T-helper 2 cell (primary cell): Measurements from ENCODE around the gene SERPINA12.

Experiments used
- DNase-seq, 5 experiments: peaks; one replicate each; pipeline versions ENCODE4 v3.0.0 to v3.0.0-alpha.2; 2012 to 2022
- total RNA-seq, 2 donors: gene quantifications; one replicate each; lab custom pipeline; 2026; lab: John Stamatoyannopoulos, UW

Gene SERPINA12, protein sequence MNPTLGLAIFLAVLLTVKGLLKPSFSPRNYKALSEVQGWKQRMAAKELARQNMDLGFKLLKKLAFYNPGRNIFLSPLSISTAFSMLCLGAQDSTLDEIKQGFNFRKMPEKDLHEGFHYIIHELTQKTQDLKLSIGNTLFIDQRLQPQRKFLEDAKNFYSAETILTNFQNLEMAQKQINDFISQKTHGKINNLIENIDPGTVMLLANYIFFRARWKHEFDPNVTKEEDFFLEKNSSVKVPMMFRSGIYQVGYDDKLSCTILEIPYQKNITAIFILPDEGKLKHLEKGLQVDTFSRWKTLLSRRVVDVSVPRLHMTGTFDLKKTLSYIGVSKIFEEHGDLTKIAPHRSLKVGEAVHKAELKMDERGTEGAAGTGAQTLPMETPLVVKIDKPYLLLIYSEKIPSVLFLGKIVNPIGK
- 0 reads per million in 2 donors for total RNA-seq

GRCh38 chr14:94509356-94509755, at the start of gene SERPINA12:
SERPINA12 (minus strand) TSS chr14:94509469; CDS start chr14:94498397, 11,072 bp downstream.
- no peak for DNase-seq

GRCh38 chr14:94558842-94559241, 49.6 kb upstream of the SERPINA12 start:
- DNase-seq = no peak

DNA sequence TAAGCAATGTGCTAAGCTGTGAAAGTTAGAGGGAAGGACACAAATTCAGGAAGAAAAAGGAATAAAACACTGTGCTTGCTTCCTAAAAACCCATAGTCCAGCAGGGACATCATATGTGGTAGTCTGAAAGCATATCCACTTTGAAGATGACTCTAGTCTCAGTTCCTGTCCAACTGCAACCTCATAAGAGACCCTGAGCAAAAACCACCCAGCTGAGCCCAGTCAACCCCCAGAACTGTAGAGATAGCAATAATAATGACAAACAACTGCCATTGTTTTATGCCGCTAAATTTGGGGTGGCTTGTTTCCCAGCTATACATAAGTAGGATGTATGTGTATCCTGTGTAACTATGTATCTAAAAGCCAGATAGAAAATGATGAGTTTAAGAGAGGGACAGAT, 48.1 kb upstream of the SERPINA12 start:
- no peak for DNase-seq

- no peak for DNase-seq
These were observed 46.7 kb upstream of the SERPINA12 start for GRCh38 chr14:94555991-94556390.

- no peak for DNase-seq
These were observed 40.8 kb upstream of the SERPINA12 start for GRCh38 chr14:94550041-94550440.

DNA sequence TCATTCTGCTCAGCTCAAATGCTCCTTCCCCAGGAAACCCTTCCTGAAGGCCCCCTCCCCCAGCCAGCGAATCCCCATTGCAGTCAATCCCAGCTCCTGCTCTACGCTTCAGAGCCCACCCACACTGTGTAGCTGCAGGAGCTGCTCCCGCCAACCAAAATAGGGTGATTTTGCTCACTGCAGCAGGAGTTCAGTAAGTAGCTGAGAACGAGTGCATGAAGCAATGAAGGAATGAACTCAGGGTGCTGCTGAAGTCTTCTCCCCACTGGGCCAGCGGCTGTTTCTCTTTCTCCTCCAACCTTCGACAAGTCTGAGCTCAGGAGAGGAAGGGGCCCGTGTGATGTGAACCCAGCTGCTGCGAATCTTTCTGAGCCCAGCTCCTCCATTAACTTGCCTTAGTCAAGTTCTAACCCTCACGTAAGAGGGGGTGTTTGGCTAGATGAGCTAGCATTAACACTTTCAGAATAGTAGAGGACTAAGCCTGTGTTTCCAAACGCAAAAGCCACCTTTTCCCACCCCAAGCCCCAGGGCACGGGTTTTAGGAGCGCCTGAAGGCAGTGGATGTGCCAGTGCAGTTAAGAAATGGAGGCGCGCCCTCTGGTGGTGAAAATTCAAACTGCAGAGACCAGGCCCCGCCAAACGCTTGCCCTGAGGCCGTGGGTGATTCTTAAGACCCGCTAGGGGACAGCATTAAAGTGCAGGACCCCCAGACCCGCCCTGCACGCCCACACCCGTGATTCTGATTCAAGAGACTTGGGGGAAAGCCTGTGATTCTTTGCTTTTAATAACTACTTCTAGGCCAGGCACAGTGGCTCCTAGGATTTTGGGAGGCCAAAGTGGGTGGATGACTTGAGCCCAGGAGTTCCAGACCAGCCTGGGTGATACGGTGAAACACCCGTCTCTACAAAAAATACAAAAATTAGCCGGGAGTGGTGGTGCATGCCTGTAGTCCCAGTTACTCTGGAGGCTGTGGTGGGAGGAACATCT, 40.0 kb upstream of the SERPINA12 start:
- peak in 4 of 5 experiments; percentile 20 to 52 (median 28) for DNase-seq

DNA sequence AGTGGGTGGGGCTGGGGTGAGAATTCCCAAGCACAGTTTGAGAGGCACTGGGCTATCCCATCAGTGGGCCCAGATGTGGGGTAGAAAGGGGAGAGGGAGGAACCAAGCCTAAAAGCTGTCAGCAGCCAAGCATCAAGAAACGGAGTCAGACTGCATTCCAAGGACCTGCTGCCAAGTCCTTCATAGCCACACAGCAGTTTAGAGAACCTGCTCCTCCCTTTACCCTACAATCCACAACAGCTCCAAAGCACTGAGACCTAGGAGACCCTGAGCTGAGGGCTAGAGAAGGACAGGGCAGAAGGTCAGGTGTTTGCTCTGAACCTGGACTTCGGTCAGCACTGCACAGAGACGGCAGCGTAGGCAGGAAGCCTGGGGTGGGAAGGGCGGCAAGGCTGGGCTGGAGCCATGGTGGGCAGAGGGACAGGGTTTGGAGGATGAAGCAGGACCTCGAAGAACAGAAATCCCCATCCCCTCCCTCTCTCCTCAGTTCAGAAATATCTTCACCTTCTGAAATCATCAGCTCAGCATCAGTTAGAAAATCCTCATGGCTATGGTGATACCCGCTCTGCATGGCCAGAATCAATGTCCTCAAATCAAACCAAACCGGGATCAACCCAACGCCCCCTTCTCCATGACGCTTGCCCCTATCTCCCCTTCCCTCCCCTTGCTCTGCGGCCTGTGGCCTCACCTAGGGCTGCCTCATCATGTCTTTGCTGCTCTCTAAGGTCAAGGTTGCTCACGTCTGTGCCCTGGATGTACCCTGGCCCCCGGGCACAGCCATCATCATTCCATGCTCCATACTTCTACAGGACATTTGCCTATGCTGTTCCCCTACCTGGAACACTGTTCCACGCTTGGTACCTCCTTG, 39.1 kb upstream of the SERPINA12 start:
- no peak for DNase-seq

- no peak for DNase-seq
These were observed 38.5 kb upstream of the SERPINA12 start for GRCh38 chr14:94547726-94548125.

DNA sequence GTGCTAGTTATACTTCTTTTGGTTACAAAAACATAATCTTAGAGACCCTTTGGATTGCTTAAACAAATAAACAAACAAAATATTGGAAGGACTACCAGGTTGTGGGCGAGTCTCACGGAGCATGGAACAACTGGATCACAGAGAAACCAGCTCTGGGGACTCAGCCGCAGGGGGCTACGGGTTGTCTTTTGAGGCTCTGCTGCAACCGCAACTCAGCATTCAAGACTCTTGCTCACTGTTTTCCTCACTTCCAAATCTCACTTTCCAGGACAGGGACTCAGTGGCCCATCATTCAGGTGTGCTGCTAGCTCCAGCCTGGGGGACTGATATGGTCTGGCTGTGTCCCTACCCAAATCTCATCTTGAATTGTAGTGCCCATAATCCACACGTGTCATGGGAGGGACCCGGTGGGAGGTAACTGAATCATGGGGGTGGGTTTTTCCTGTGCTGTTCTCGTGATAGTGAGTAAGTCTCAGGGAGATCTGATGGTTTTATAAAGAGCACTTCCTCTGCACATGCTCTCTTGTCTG, 37.9 kb upstream of the SERPINA12 start:
- no peak for DNase-seq

DNA sequence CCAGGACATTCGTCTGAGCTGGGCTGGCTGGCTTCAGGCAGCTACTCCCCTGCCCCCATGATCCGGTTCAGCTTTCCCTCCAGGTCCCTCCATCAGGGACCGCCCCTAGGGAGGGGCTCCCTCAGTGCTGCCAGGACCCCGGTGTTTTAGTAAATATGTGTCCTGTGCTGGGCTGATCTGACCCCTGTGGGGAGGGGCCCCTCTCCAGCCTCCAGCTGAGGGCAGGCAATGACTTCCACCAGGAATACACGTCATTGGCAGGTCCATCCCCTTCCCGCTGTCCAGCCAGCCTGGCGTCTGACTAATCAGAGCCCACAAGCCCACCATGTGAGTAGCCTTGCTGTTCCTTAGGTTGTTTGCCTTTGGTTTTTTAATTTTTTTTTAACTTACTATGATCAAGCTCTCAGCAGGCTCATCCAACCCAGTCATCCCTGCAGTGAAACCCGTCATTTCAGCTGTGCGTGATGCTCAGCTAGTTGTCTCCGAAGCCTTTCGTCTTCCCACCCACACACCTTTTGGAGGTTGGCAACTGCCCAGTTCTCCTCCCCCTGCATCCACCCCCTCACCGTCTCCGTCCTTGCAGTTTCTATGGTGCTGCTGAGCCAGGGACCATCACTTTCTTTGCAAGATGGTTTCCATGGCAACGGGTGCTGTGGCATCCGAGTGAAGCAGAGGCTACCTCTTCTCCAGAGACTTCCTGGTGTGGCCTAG, 36.0 kb upstream of the SERPINA12 start:
- DNase-seq = no peak

DNA sequence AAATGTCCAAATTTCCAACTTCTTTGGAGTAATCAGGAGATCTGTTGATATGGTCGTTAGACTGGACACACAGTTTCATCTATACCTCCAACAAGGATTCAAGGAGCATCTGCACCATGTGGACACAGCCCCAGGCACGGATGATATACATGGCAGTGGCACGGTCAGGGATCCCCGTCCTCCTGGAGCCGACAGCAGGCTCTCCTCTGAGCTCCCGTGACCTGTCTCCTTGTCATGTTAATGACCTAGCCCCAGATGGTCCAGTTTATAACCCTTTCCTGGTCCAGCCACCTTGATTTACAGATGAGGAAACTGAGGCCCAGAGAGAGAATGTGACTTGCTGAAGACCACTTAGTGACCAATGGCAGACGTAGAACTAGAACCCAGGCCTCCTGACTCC, 35.5 kb upstream of the SERPINA12 start:
- DNase-seq = no peak

- no peak for DNase-seq
These were observed 34.3 kb upstream of the SERPINA12 start for GRCh38 chr14:94543449-94544124.

GRCh38 chr14:94542811-94543440, 33.7 kb upstream of the SERPINA12 start:
- DNase-seq = no peak

DNA sequence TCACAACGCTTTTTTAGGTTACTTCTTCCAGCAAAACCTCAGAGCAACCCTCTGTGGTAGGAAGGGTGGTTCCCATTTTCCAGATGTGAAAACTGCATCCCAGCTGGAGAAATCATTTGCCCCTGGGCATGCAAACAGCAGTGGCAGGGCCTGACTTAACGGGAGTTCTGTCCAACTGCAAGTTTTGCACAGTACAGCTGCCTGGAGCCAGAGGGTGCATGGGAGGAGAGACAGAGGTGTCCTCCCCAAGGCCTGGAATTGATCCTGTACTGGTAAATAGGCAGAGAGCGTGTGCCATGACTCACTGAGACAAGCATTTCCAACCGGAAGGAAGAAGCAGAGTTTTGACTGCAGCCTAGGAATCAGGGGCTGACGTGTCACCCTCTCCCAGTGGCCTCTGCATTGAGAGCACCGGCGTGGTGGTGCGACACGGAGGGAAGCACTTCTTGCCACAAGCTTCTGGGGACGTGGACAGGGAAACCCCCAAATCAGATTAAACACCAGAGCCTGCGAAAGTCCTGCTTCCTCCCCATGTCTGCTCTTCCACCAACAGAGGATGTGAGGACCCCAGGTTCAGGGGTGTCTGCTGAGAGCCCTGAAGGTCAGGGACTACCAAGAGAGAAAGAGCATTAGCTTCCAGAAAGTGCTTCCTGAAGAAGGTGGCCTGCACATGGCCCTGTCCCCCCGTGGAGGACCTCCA, 33.0 kb upstream of the SERPINA12 start:
- no peak for DNase-seq

GRCh38 chr14:94541234-94541975, 32.1 kb upstream of the SERPINA12 start:
- no peak for DNase-seq

- no peak for DNase-seq
These were observed 30.9 kb upstream of the SERPINA12 start for GRCh38 chr14:94540031-94540794.

- DNase-seq = no peak
These were observed 29.9 kb upstream of the SERPINA12 start for GRCh38 chr14:94539181-94539580.
